Activated naive CD8-positive, alpha-beta T cell treated with anti-CD3 and anti-CD28 coated beads, Interleukin-2, amount 10 ng/mL, durations not matched to agents 7 days and 5 days (primary cell): ENCODE measurements around the gene ZMIZ1. TPM values are rescaled to one million over a fixed set of nuclear protein-coding genes. Genes with fewer than 3 reads are reported as not detected.

Experiments
- ATAC-seq: fragments of 150-1000 bp; cut with Tn5 transposase; one replicate; pipeline ENCODE4 v1.10.0; 2021; ENCODE audit warnings: low read depth, moderate library complexity
- POLR2A ChIA-PET: fragments of 350-600 bp; sonication (Branson Sonifier 250); formaldehyde crosslinking; loops from one replicate; lab custom pipeline; 2021; ENCODE audit warnings: antibody characterized with exemption; lab: Charles Lee
- DNase-seq: peaks from one replicate; pipeline ENCODE4 v3.0.0; 2021
- H3K27ac Mint-ChIP-seq: one replicate; pipeline ENCODE4 v1.8.0; 2022; ENCODE audit warnings: mild to moderate bottlenecking, mixed read lengths
- H3K27me3 Mint-ChIP-seq: one replicate; pipeline ENCODE4 v1.8.0; 2022; ENCODE audit warnings: mild to moderate bottlenecking, moderate library complexity, mixed read lengths
- H3K36me3 Mint-ChIP-seq: one replicate; pipeline ENCODE4 v1.8.0; 2021; ENCODE audit warnings: mild to moderate bottlenecking, mixed read lengths
- H3K4me1 Mint-ChIP-seq: one replicate; pipeline ENCODE4 v1.8.0; 2021; ENCODE audit warnings: mixed read lengths
- H3K4me3 Mint-ChIP-seq: one replicate; pipeline ENCODE4 v1.8.0; 2022; ENCODE audit warnings: mild to moderate bottlenecking, moderate library complexity, mixed read lengths
- H3K9me3 Mint-ChIP-seq: one replicate; pipeline ENCODE4 v1.8.0; 2021; ENCODE audit warnings: mixed read lengths
- total RNA-seq, 2 experiments: library from RNA; stranded (reverse); gene quantifications; one replicate each; pipeline ENCODE4 v1.2.3, GENCODE V29; 2021

The ZMIZ1 gene
- total RNA-seq, 2 experiments from 2014 or later: 28.8 to 29.3 TPM

DNA sequence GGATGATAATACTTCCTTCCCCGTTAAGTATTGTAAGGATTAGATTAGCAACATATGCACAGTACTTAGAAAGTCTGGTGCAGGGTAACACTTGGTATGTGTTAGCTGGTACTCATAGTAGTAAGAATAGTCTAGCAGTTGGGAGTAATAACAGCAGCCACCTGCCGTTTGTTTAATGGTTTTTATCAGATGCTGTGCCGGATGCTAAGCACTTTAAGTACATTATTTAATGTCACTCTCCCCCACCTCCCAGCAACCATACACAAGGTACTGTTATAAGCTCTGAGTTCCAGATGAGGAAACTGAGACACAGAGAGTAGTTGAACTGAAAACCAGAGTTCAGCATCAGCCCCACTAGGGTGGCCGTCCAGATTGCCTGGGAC, 60.1 kb downstream of the ZMIZ1 start:
- H3K4me3 Mint-ChIP-seq: no peak overlapping the region
- ATAC-seq: no peak
- no peaks in the 10 kb centered on the region for H3K9me3 Mint-ChIP-seq
- H3K27ac Mint-ChIP-seq: no peak overlapping the region
- no peak for DNase-seq
- H3K36me3 Mint-ChIP-seq: no peaks in the 10 kb centered on the region
- H3K4me1 Mint-ChIP-seq: peaks cover 11% of the 10 kb centered on the region
- POLR2A ChIA-PET: no interaction called here
- H3K27me3 Mint-ChIP-seq: no peaks in the 10 kb centered on the region

DNA sequence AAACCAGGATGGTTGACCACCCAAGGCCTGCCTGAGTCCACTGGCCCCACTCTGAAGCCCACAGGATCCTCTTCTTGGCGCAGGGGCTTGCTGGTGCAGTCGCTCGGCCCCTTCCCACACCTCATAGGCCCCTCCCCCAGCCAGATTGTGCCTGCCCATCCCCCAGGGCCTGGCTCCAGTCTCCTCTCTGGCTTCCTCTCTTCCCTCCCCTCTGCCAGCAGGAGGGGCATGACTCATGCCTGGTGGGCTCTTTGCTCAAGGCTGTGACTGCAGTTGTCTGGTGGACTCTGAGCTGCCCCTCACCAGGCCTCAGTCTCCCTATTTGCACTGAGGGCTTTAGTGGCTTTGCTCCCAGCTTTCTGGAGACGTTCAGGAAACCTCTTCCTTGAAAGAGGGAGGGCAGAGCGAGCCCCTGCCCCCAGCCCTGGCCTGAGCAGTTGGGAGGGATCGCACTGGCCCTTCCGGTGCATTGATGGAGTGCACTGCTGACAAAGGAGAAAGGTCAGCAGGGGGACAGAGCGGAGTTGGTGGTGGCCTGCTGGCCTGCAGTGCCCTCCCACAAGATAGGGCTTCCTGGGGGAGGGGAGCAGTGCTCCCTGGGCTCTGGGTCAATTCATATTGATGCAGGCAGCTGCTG, 60.7 kb downstream of the ZMIZ1 start:
- peaks cover 11% of the 10 kb centered on the region for H3K4me1 Mint-ChIP-seq
- H3K4me3 Mint-ChIP-seq: no peak overlapping the region
- ATAC-seq (no peak), DNase-seq (no peak)
- POLR2A ChIA-PET: no interaction called here
- no peaks in the 10 kb centered on the region for H3K9me3 Mint-ChIP-seq
- no peaks in the 10 kb centered on the region for H3K27me3 Mint-ChIP-seq
- no peak overlapping the region for H3K27ac Mint-ChIP-seq
- no peaks in the 10 kb centered on the region for H3K36me3 Mint-ChIP-seq

DNA sequence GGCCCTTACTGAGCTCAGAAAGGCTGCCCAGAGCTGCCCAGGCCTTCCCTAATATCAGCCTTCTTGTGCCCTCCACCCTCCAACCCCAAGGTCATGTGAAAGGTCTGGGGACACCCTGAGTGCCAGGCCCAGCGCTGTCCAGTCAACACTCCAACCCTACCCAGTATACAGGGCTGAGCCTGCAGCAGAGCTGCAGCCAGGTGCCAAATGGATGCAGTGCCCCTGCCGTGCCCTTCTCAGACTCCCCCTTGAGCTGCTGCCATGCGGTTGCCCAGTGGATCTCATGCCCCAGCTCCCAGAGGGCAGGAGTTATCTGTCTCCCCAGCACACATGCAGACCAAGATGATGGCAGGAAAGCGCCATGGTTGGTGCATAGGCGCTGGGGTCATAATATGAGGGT, 61.5 kb downstream of the ZMIZ1 start:
- H3K27me3 Mint-ChIP-seq: no peaks in the 10 kb centered on the region
- H3K4me1 Mint-ChIP-seq: peaks cover 11% of the 10 kb centered on the region
- no peak for DNase-seq
- H3K4me3 Mint-ChIP-seq: no peak overlapping the region
- ATAC-seq: no peak
- POLR2A ChIA-PET: no interaction called here
- no peaks in the 10 kb centered on the region for H3K36me3 Mint-ChIP-seq
- no peaks in the 10 kb centered on the region for H3K9me3 Mint-ChIP-seq
- H3K27ac Mint-ChIP-seq: no peak overlapping the region

DNA sequence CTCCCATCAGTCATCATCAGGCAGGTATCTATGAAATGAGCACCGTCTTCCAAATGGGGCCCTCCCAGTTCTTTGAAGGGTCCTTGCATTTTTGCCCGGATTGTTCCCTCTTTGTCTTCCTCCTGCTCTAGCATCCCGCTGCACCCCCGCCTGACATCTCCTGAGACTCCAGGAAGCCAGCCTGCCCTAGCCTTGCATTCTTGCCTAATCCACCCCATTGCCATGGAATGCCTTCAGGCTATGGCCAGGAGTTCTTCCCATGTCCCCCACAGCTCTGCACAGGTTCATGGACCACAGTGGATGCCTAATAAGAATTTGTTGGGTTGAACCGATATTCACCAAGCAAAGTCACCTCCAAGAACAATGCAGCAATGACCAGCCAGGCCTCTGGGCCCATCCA, 62.1 kb downstream of the ZMIZ1 start:
- no peaks in the 10 kb centered on the region for H3K9me3 Mint-ChIP-seq
- DNase-seq (no peak), ATAC-seq (no peak)
- H3K27me3 Mint-ChIP-seq: no peaks in the 10 kb centered on the region
- peaks cover 11% of the 10 kb centered on the region for H3K4me1 Mint-ChIP-seq
- no peak overlapping the region for H3K4me3 Mint-ChIP-seq
- peak overlapping the region; percentile 45 for H3K27ac Mint-ChIP-seq
- H3K36me3 Mint-ChIP-seq: no peaks in the 10 kb centered on the region
- POLR2A ChIA-PET: no interaction called here

- POLR2A ChIA-PET: interaction anchor here (0.6 kb wide), 1 partner anchor 1672 kb away, joined by 5 read pairs; no protein-coding TSS in a partner anchor
- Mint-ChIP-seq H3K4me1 (peaks cover 22% of the 10 kb centered on the region), H3K9me3 (no peaks in the 10 kb centered on the region), H3K4me3 (no peak overlapping the region), H3K27me3 (no peaks in the 10 kb centered on the region), H3K27ac (no peak overlapping the region), H3K36me3 (peaks cover 2% of the 10 kb centered on the region)
- DNase-seq (no peak), ATAC-seq (no peak)
Observed at GRCh38 chr10:79131836-79132631, 63.3 kb downstream of the ZMIZ1 start.

- no peaks in the 10 kb centered on the region for H3K9me3 Mint-ChIP-seq
- peaks cover 25% of the 10 kb centered on the region for H3K4me1 Mint-ChIP-seq
- no peak overlapping the region for H3K27ac Mint-ChIP-seq
- POLR2A ChIA-PET: interaction anchor here (1.0 kb wide), 1 partner anchor 9 kb away, joined by 3 read pairs; no protein-coding TSS in a partner anchor
- peaks cover 2% of the 10 kb centered on the region for H3K36me3 Mint-ChIP-seq
- no peaks in the 10 kb centered on the region for H3K27me3 Mint-ChIP-seq
- ATAC-seq: no peak
- no peak for DNase-seq
- H3K4me3 Mint-ChIP-seq: no peak overlapping the region
Observed at GRCh38 chr10:79132681-79133381, 64.1 kb downstream of the ZMIZ1 start.

- Mint-ChIP-seq H3K27me3 (no peaks in the 10 kb centered on the region), H3K9me3 (no peaks in the 10 kb centered on the region), H3K36me3 (peaks cover 2% of the 10 kb centered on the region), H3K4me1 (peaks cover 31% of the 10 kb centered on the region), H3K4me3 (no peak overlapping the region), H3K27ac (no peak overlapping the region)
- no peak for DNase-seq
- ATAC-seq: no peak
- POLR2A ChIA-PET: interaction anchor here (1.0 kb wide), 1 partner anchor 9 kb away, joined by 3 read pairs; no protein-coding TSS in a partner anchor
Observed at GRCh38 chr10:79133416-79133815, 64.7 kb downstream of the ZMIZ1 start.

DNA sequence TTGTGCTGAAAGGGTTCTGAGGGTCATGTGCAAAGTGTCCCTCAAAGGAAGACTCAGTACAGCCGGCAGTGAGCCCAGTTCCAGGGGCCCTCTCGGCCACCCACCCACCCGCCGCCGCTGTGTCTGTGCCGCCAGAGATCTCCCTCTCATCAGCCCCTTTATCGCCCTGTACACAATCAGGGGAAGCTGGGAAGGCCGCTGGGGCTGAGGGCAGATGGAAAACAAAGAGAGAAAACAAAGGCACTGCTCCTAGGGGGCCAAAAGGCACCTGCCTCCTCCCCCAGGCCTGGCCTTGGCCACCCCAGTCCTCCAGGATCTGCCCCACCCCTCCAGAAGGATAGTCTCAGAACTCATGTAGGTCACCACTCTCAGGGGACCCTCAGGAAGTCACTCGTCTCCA, 67.0 kb downstream of the ZMIZ1 start:
- POLR2A ChIA-PET: no interaction called here
- ATAC-seq (no peak), DNase-seq (no peak)
- peaks cover 2% of the 10 kb centered on the region for H3K36me3 Mint-ChIP-seq
- peak overlapping the region; percentile 95 for H3K27ac Mint-ChIP-seq
- H3K9me3 Mint-ChIP-seq: no peaks in the 10 kb centered on the region
- H3K4me3 Mint-ChIP-seq: no peak overlapping the region
- no peaks in the 10 kb centered on the region for H3K27me3 Mint-ChIP-seq
- peaks cover 41% of the 10 kb centered on the region for H3K4me1 Mint-ChIP-seq

- Mint-ChIP-seq H3K27me3 (no peaks in the 10 kb centered on the region), H3K9me3 (no peaks in the 10 kb centered on the region), H3K36me3 (peaks cover 2% of the 10 kb centered on the region), H3K27ac (peak overlapping the region; percentile 95), H3K4me1 (peaks cover 41% of the 10 kb centered on the region), H3K4me3 (peak overlapping the region; percentile 81)
- POLR2A ChIA-PET: interaction anchor here (1.0 to 2.0 kb wide), 6 partner anchors 10 to 187 kb away, joined by 3 to 10 read pairs (median 5); no protein-coding TSS in a partner anchor
- peak; percentile 48 for DNase-seq
- peak; percentile 54 for ATAC-seq
Observed at GRCh38 chr10:79136236-79137005, 67.7 kb downstream of the ZMIZ1 start.

DNA sequence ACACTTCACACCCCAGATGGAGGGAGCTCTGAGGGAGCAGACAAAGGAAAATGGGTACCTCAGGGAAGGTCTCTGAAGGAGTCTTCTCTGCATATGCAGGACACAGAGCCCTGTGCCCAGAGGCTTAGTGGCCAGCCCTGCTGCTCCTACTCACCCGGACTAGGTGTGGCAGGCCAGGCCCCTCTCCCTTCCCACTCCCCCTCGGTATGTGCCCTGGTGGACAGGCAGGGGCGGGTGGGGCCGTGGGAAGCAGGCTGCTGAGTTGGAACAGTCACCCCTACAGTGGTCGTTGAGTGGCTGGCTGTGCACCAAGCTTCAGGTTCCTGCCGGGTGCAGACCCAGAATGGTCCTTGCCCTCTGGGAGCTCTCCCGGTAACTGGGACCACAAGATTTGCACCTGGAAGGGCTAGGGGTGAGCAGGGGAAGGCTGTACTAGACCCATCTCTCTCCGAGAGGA, 68.6 kb downstream of the ZMIZ1 start:
- Mint-ChIP-seq H3K36me3 (peaks cover 2% of the 10 kb centered on the region), H3K4me1 (peaks cover 44% of the 10 kb centered on the region), H3K27me3 (no peaks in the 10 kb centered on the region), H3K27ac (peak overlapping the region; percentile 95), H3K9me3 (no peaks in the 10 kb centered on the region), H3K4me3 (peak overlapping the region; percentile 87)
- ATAC-seq: peak; percentile 21
- no peak for DNase-seq
- POLR2A ChIA-PET: interaction anchor here (0.9 to 2.0 kb wide), 8 partner anchors 9 to 186 kb away, joined by 3 to 10 read pairs (median 4); no protein-coding TSS in a partner anchor

DNA sequence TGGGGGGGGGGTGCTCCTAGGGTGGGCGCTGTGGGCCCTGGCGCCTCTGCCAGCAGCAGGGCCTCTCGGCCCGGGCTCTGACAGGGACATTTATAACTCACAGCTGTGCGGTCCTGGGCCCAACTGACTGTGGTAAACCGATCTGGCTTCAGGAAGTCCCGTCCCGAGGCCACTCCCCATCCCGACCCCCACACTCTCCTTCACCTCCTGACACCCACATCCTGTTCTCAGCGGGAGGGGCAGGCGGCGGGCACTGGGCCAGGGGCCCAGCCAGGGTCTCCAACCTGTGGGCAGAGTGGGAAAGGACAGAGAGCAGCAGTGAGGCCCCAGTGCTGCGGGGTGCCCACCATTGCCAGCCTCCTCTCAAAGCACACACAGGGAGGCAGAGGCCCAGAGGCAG, 69.1 kb downstream of the ZMIZ1 start:
- POLR2A ChIA-PET: interaction anchor here (0.9 to 2.0 kb wide), 6 partner anchors 8 to 164 kb away, joined by 4 to 10 read pairs (median 5); no protein-coding TSS in a partner anchor
- peak; percentile 82 for ATAC-seq
- Mint-ChIP-seq H3K4me3 (peak overlapping the region; percentile 87), H3K27me3 (no peaks in the 10 kb centered on the region), H3K27ac (peak overlapping the region; percentile 95), H3K36me3 (peaks cover 2% of the 10 kb centered on the region), H3K9me3 (no peaks in the 10 kb centered on the region), H3K4me1 (peaks cover 47% of the 10 kb centered on the region)
- DNase-seq: peak; percentile 78

- Mint-ChIP-seq H3K36me3 (peaks cover 2% of the 10 kb centered on the region), H3K27ac (peak overlapping the region; percentile 95), H3K4me3 (peak overlapping the region; percentile 87), H3K27me3 (no peaks in the 10 kb centered on the region), H3K4me1 (peaks cover 48% of the 10 kb centered on the region), H3K9me3 (no peaks in the 10 kb centered on the region)
- ATAC-seq (no peak), DNase-seq (no peak)
- POLR2A ChIA-PET: interaction anchor here (0.8 kb wide), 1 partner anchor 11 kb away, joined by 3 read pairs; no protein-coding TSS in a partner anchor
Observed at GRCh38 chr10:79138449-79139123, 69.8 kb downstream of the ZMIZ1 start.
